ENCODE results near the gene RPL7L1. TPM values are rescaled to one million over a fixed set of nuclear protein-coding genes. Genes with fewer than 3 reads are reported as not detected.
"Not testable (repeated sequence)": the region's sequence is repeated elsewhere in the genome, so short reads cannot be mapped to it uniquely, and the experiment has no call there.

Gene RPL7L1
- total and polyA plus RNA-seq, 2 donors, result 48.8 to 96.9 TPM

DNA sequence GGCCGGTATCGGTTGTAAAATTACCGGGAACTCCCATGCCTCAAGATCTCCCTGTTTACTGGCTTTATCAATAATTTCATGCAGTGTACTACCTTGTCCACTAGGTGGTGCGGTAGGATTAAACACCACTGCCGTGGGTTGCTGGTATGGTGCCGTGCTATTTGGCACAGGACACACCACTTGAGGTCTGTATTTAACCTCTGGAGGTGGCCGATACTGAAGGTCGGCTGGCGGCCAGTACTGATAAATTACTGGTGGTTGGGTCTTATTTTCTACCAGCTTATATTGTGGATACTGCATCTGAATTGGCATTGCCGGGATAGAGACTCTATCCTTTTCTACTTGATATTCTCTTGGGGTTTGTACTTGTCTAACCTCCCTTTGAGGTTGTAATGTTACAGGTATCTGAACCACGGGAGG lies 22.1 kb downstream of the RPL7L1 start:
- peak; percentile 75 for DNase-seq (ENCODE audit: extremely low spot score)
- Histone ChIP-seq H3K4me1 (ENCODE audit: insufficient read depth) (no peaks in the 10 kb centered on the region), H3K27ac (ENCODE audit: low read depth) (no peak overlapping the region), H3K4me3 (ENCODE audit: low read depth, low read length) (no peak overlapping the region), H3K36me3 (ENCODE audit: insufficient read depth) (no peaks in the 10 kb centered on the region)
- WGBS, result 4% methylated on average over 11 of the region's 11 CpGs

DNA sequence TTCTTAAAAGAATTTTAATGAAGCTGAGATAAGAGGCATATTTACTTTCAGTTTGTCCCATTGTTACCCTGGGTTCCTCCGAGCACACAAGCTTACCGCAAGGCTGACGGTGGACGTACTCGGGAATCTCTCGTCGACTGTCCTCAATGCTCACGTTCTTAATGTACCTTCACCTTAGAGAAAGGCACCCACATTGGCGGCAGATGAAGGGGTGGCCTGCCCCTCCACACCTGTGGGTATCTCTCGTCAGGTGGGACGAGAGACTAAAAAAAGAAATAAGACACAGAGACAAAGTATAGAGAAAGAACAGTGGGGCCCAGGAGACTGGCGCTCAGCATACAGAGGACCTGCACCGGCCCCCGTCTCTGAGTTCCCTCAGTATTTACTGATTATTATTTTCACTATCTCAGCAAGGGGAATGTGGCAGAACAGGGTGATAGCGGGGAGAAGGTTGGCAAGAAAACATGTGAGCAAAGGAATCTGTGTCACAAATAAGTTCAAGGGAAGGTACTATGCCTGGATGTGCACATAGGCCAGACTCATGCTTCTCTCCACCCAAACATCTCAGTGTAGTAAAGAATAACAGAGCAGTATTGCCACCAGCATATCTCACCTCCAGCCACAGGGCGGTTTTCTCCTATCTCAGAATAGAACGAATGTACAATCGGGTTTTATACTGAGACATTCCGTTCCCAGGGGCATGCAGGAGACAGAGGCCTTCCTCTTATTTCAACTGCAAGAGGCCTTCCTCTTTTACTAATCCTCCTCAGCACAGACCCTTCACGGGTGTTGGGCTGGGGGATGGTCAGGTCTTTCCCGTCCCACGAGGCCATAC lies 23.2 kb downstream of the RPL7L1 start:
- not testable (repeated sequence) for H3K36me3 ChIP-seq (ENCODE audit: insufficient read depth); H3K4me3 ChIP-seq (ENCODE audit: low read depth, low read length); H3K27ac ChIP-seq (ENCODE audit: low read depth); DNase-seq (ENCODE audit: extremely low spot score); H3K4me1 ChIP-seq (ENCODE audit: insufficient read depth)
- 73% methylated on average over 22 of the region's 22 CpGs for WGBS

DNA sequence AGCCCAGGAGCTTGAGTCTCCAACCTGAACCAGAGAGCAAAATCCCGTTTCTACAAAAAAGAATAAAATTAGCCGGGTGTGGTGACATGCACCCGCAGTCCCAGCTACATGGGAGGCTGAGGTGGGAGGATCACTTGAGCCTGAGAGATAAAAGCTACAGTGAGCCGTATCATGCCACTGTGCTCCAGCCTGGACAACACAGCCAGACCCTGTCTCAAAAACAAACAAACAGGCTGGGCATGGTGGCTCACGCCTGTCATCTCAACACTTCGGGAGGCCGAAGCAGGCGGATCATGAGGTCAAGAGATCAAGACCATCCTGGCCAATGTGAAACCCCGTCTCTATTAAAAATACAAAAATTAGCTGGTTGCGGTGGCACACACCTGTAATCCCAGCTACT lies 25.1 kb downstream of the RPL7L1 start:
- no peaks in the 10 kb centered on the region for H3K4me1 ChIP-seq (ENCODE audit: insufficient read depth)
- no peak for DNase-seq (ENCODE audit: extremely low spot score)
- no peak overlapping the region for H3K27ac ChIP-seq (ENCODE audit: low read depth)
- H3K36me3 ChIP-seq (ENCODE audit: insufficient read depth), result no peaks in the 10 kb centered on the region
- 93% methylated on average over 10 of the region's 10 CpGs for WGBS
- no peak overlapping the region for H3K4me3 ChIP-seq (ENCODE audit: low read depth, low read length)

DNA sequence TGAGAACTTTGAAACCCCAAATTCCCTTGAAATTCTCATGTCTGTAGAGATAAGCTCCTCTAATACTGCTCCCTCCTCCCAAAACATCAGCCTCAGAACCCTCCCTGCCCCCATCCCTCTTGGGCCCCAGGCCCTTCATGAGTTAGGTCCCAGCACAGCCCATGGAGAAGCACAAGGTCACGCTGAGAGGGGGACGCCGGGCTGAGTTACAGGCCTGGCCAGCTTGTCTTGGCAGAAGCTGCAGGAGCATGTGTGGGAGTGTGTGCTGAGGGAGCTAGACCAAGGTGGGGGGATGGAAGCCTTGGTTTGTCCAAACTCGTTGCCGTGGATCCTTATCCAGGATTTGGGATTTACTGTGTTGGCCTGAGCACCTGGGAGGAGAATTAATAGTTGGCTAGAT lies 27.9 kb downstream of the RPL7L1 start:
- Histone ChIP-seq H3K36me3 (ENCODE audit: insufficient read depth) (no peaks in the 10 kb centered on the region), H3K4me3 (ENCODE audit: low read depth, low read length) (no peak overlapping the region), H3K27ac (ENCODE audit: low read depth) (no peak overlapping the region), H3K4me1 (ENCODE audit: insufficient read depth) (no peaks in the 10 kb centered on the region)
- no peak for DNase-seq (ENCODE audit: extremely low spot score)
- 50% methylated on average over 5 of the region's 5 CpGs for WGBS

DNA sequence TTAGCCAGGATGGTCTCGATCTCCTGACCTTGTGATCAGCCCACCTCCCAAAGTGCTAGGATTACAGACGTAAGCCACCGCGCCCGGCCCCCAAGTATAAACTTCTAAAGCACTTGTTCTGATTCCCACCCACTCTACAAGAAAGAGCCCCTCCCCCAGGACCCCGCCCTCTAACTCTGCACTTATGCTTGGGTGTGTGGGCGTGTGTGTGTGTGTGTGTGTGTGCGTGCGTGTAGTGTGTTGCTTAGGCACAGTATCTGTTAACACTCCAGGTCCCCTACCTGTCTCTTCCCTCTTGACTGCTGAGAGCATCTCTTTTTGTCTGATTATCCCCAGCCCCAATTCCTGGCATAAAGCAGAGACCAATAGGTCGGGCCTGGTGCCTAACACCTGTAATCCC lies 30.4 kb downstream of the RPL7L1 start:
- Histone ChIP-seq H3K36me3 (ENCODE audit: insufficient read depth) (no peaks in the 10 kb centered on the region), H3K4me3 (ENCODE audit: low read depth, low read length) (no peak overlapping the region), H3K27ac (ENCODE audit: low read depth) (no peak overlapping the region), H3K4me1 (ENCODE audit: insufficient read depth) (no peaks in the 10 kb centered on the region)
- WGBS, result 89% methylated on average over 10 of the region's 10 CpGs
- no peak for DNase-seq (ENCODE audit: extremely low spot score)

DNA sequence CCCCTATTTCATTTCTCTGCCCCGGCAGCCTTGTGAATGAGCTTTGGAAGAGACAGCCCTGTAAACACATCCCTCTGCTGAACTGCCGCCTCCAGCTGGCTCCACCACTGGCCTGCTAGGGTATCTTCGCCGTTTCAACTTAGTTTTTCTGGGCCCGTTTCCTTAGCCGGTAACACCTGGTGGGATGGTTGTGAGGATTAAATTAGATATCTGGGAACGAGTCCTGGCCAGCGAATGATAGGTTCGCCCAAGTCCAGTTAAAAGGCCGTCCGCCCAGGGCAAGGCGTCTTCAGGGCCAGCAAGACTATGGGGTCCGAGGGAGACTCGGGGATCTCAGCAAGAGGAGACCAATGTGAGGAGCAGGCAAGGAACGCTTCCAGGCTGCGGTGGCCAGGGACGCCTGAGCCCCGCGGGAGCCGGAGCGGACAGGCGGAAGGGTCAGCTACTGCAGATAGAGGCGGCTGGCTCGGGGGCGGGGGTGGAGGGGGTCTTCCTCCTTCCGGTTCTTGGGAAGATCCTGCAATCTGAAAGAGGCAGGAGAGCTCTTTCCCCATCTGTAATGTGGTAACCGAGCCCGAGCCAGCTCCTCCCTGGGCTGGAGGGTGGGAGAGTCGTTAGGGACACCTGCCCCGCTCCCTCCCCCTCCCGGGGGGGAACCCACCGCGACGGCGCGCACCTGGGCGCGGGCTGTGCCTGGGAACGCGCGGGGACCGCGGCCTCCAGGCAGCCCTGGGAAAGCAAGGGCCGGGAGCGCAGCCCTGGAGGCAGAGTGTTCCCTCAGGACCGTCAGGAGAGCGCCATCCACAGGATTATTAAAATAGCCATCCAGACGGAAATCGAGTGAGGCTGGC lies 32.0 kb downstream of the RPL7L1 start:
- Histone ChIP-seq H3K4me3 (ENCODE audit: low read depth, low read length) (peak overlapping the region; percentile 29), H3K4me1 (ENCODE audit: insufficient read depth) (no peaks in the 10 kb centered on the region), H3K36me3 (ENCODE audit: insufficient read depth) (no peaks in the 10 kb centered on the region), H3K27ac (ENCODE audit: low read depth) (no peak overlapping the region)
- no peak for DNase-seq (ENCODE audit: extremely low spot score)
- 6% methylated on average over 49 of the region's 49 CpGs for WGBS

DNA sequence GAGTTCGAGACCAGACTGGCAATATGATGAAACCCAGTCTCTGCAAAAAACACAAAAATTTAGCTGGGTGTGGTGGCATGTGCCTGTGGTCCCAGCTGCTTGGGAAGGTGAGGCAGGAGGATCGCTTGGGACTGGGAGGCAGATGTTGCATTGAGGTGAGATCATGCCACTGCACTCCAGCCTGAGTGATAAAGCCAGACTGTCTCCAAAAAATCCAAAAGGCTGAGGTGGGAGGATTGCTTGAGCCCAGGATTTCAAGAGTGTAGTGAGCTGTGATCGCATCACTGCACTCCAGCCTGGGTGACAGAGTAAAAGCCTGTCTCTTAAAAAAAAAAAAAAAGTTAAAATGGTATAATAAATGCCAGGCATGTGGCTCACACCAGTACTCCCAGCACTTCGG lies 35.1 kb downstream of the RPL7L1 start:
- Histone ChIP-seq H3K4me1 (ENCODE audit: insufficient read depth) (no peaks in the 10 kb centered on the region), H3K4me3 (ENCODE audit: low read depth, low read length) (no peak overlapping the region), H3K27ac (ENCODE audit: low read depth) (no peak overlapping the region), H3K36me3 (ENCODE audit: insufficient read depth) (no peaks in the 10 kb centered on the region)
- WGBS, result 63% methylated on average over 4 of the region's 4 CpGs
- DNase-seq (ENCODE audit: extremely low spot score), result no peak

DNA sequence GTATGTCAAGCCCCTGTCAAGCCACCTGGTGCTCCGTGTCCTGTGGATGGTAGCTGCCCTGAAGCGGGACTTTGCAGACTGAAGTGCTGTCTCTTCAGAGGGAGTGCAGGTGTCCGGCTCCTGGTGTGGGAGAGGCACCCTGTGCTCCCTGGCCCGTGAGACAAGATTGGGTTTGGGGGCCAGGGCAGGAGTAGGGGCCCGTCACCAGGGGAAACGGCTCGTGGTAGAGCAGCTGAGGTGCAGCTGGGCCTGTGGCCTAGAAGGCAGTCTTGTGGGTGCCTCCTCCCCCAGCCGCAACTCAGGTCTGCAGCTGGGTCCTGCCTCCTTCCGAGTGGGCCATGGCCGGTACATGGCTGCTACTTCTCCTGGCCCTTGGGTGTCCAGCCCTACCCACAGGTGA lies 36.3 kb downstream of the RPL7L1 start, which contains the start of gene PTCRA:
Gene PTCRA, plus strand, starts transcription at position 322 of the 400 bp plus-strand sequence. Its CDS starts 17 bp downstream, at position 339.
- Histone ChIP-seq H3K4me1 (ENCODE audit: insufficient read depth) (no peaks in the 10 kb centered on the region), H3K27ac (ENCODE audit: low read depth) (no peak within 1 kb of the TSS), H3K4me3 (ENCODE audit: low read depth, low read length) (no peak within 1 kb of the TSS), H3K36me3 (ENCODE audit: insufficient read depth) (no peaks in the 10 kb centered on the region)
- DNase-seq (ENCODE audit: extremely low spot score), result no peak
- 79% methylated on average over 10 of the region's 10 CpGs for WGBS

DNA sequence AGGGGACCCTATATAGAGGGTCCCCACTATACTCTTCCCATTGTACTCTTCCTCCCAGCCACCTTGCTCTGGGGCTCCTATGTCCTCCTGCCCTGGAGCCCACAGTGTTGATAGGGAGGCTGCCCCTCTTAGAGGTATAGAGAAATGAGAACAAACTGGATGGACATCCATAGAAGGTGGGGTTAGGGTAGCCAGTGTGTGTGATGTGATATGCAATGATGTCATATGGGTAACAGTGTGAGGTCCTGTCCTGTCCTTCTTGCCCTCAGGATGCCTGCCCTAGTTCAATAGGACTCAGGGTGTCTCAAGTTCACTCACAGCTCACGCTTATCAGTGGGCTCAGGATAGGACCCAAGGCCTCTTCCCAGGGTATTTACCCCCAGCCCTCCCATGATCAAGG lies 36.9 kb downstream of the RPL7L1 start:
- 83% methylated on average over 1 of the region's 1 CpG for WGBS
- no peaks in the 10 kb centered on the region for H3K36me3 ChIP-seq (ENCODE audit: insufficient read depth)
- no peak overlapping the region for H3K4me3 ChIP-seq (ENCODE audit: low read depth, low read length)
- H3K4me1 ChIP-seq (ENCODE audit: insufficient read depth), result no peaks in the 10 kb centered on the region
- H3K27ac ChIP-seq (ENCODE audit: low read depth), result no peak overlapping the region
- no peak for DNase-seq (ENCODE audit: extremely low spot score)

DNA sequence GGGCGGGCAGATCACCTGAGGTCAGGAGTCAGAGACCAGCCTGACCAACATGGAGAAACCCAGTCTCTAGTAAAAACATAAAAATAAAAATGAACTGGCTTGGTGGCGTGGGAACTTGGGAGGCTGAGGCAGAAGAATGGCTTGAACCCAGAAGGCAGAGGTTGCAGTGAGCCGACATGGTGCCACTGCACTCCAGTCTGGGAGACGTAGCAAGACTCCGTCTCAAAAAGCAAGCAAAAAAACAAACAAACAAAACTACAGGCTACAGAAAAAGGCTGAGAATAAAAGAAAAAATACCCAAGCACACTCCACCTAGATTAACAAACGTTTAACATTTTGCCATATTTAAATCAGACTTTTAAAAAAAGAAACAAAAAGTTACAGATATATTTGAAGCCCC lies 42.4 kb downstream of the RPL7L1 start:
- Histone ChIP-seq H3K4me1 (ENCODE audit: insufficient read depth) (no peaks in the 10 kb centered on the region), H3K4me3 (ENCODE audit: low read depth, low read length) (no peak overlapping the region), H3K36me3 (ENCODE audit: insufficient read depth) (no peaks in the 10 kb centered on the region), H3K27ac (ENCODE audit: low read depth) (no peak overlapping the region)
- 77% methylated on average over 6 of the region's 6 CpGs for WGBS
- DNase-seq (ENCODE audit: extremely low spot score), result no peak

DNA sequence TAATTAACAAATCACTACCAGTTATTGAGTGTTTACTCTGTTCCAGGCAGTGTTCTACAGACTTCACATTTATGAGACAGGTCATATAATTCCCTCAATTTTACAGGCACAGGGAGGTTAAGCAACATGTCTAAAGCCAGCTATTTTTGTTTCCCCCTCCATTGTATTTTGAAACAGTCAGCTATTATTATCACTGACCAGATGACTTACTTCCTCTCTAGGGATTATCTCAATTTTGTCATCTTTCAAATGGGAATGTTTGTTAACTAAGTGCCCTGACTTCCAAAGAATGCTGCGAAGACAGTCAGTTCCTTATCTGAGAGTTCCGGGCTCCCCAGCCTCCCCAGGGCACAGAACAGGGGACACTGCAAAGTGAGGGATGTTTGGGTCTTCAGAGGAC lies 44.2 kb downstream of the RPL7L1 start:
- Histone ChIP-seq H3K4me1 (ENCODE audit: insufficient read depth) (no peaks in the 10 kb centered on the region), H3K27ac (ENCODE audit: low read depth) (no peak overlapping the region), H3K36me3 (ENCODE audit: insufficient read depth) (no peaks in the 10 kb centered on the region), H3K4me3 (ENCODE audit: low read depth, low read length) (no peak overlapping the region)
- 61% methylated on average over 2 of the region's 2 CpGs for WGBS
- no peak for DNase-seq (ENCODE audit: extremely low spot score)

DNA sequence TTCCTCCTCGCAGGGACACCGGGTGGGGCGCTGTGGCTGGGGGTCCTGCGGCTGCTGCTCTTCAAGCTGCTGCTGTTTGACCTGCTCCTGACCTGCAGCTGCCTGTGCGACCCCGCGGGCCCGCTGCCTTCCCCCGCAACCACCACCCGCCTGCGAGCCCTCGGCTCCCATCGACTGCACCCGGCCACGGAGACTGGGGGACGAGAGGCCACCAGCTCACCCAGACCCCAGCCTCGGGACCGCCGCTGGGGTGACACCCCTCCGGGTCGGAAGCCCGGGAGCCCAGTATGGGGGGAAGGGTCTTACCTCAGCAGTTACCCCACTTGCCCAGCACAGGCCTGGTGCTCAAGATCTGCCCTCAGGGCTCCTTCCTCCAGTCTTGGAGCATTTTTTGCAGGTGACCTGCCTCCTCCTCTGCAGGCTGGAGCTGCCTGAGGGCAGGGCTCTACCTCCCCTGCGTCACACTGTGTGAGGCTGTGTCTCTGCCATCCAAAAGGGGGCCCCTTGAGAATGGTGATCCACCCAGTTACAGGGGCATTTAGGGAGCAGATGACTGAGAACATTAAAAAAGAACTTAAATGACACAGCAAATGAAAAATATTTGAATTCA lies 45.9 kb downstream of the RPL7L1 start:
- no peaks in the 10 kb centered on the region for H3K4me1 ChIP-seq (ENCODE audit: insufficient read depth)
- no peak overlapping the region for H3K27ac ChIP-seq (ENCODE audit: low read depth)
- no peak overlapping the region for H3K4me3 ChIP-seq (ENCODE audit: low read depth, low read length)
- 37% methylated on average over 23 of the region's 23 CpGs for WGBS
- H3K36me3 ChIP-seq (ENCODE audit: insufficient read depth), result no peaks in the 10 kb centered on the region
- no peak for DNase-seq (ENCODE audit: extremely low spot score)

DNA sequence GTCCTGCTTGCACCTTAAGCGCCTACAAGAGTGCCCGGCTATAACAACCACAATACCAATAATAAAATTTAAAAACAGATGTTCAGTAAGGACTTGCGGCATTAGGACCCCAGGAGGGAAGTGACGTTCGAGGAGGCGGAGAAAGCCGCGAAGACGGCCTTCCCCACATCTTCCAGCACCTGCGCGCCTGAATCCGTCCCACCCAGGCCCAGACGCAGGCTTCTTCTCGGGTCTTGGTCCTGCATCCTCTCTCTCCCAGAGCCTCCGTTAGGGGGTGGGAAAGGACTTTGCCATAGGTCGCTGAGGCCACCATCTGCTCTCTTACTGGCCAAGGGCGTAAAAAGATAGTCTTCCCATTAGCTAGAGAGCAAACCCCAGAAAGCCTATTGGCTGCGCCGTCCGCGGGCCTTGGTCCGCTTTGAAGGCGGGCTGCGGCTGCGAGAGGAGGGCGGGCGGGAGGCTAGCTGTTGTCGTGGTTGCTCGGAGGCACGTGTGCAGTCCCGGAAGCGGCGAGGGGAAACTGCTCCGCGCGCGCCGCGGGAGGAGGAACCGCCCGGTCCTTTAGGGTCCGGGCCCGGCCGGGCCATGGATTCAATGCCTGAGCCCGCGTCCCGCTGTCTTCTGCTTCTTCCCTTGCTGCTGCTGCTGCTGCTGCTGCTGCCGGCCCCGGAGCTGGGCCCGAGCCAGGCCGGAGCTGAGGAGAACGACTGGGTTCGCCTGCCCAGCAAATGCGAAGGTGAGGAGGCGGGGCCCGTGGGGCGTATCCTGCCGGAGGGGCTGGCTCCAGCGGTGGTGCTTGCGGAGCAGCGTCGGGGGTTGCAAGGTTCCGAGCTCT lies 49.8 kb downstream of the RPL7L1 start, which contains the start of gene CNPY3:
Gene CNPY3, plus strand, starts transcription at position 495 of the 835 bp plus-strand sequence. Its CDS starts 91 bp downstream, at position 586.
- peak within 1 kb of the TSS; percentile 79 for H3K27ac ChIP-seq (ENCODE audit: low read depth)
- H3K4me3 ChIP-seq (ENCODE audit: low read depth, low read length), result peak within 1 kb of the TSS; percentile 62
- WGBS, result under 1% methylated on average over 63 of the region's 63 CpGs
- peak; percentile 89 for DNase-seq (ENCODE audit: extremely low spot score)
- H3K4me1 ChIP-seq (ENCODE audit: insufficient read depth), result no peaks in the 10 kb centered on the region
- H3K36me3 ChIP-seq (ENCODE audit: insufficient read depth), result no peaks in the 10 kb centered on the region

All from urinary bladder (tissue), 4 donors.